Measurements from ENCODE around the gene ITIH4. TPM values are rescaled to one million over a fixed set of nuclear protein-coding genes. Genes with fewer than 3 reads are reported as not detected.

Gene ITIH4
- total and polyA plus RNA-seq, 2 of the 13 experiments (the other 11 are each of a cell fraction or from before 2014, with no cell fraction given), result 2.7 to 5.3 TPM

GRCh38 chr3:52834871-52835501 lies 4.5 kb upstream of the ITIH4 start, which contains the start of gene MUSTN1 (continued):
- TF ChIP-seq ZNF281 (CRISPR knock-in tag; IDR thresholded peaks at IDR 0.05; ENCODE audit: borderline replicate concordance) (peak; percentile 38; the same call in 1 of the 2 replicates), MXD1 (CRISPR knock-in tag; IDR thresholded peaks at IDR 0.05) (0 out of 2 replicates have a peak, but pooled peaks have one; percentile 49), MED8 (CRISPR knock-in tag; IDR thresholded peaks at IDR 0.05; ENCODE audit: insufficient replicate concordance) (peak; percentile 21), ZSCAN20 (CRISPR knock-in tag; IDR thresholded peaks at IDR 0.05; ENCODE audit: borderline replicate concordance) (no peak), XRCC5 (optimal IDR thresholded peaks at IDR 0.05; ENCODE audit: low read length) (peak; percentile 16), CEBPG (CRISPR knock-in tag; IDR thresholded peaks at IDR 0.05) (peak; percentile 53), CEBPB (IDR thresholded peaks at IDR 0.05; ENCODE audit: borderline replicate concordance, low read depth, low read length) (peak; percentile 70), ZNF292 (CRISPR knock-in tag; IDR thresholded peaks at IDR 0.05; ENCODE audit: borderline replicate concordance, low read depth) (0 out of 2 replicates have a peak, but pooled peaks have one; percentile 62), ZBTB4 (CRISPR knock-in tag; IDR thresholded peaks at IDR 0.05; ENCODE audit: borderline replicate concordance) (no peak), ZNF687 (CRISPR knock-in tag; IDR thresholded peaks at IDR 0.05) (0 out of 2 replicates have a peak, but pooled peaks have one; percentile 13), SOX13 (IDR thresholded peaks at IDR 0.05) (no peak), SOX13 (CRISPR knock-in tag; conservative IDR thresholded peaks at IDR 0.05 in 1 of 2, IDR thresholded peaks at IDR 0.05 in 1 of 2) (0 out of 4 replicates have a peak, but pooled peaks of 1 of the 2 experiments have one; percentile 24), ZNF580 (CRISPR knock-in tag; IDR thresholded peaks at IDR 0.05; ENCODE audit: borderline replicate concordance, low read depth) (0 out of 2 replicates have a peak, but pooled peaks have one; percentile 9), KMT2A (CRISPR knock-in tag; IDR thresholded peaks at IDR 0.05) (no peak), ZEB1 (IDR thresholded peaks at IDR 0.05; ENCODE audit: insufficient replicate concordance, low read depth) (no peak)

All from HepG2 (cell line).